ENCODE results near the gene SUGCT. TPM values are rescaled to one million over a fixed set of nuclear protein-coding genes. Genes with fewer than 3 reads are reported as not detected.

Gene SUGCT
- total RNA-seq, 1 donor from 2014 or later: 9.8 TPM

DNA sequence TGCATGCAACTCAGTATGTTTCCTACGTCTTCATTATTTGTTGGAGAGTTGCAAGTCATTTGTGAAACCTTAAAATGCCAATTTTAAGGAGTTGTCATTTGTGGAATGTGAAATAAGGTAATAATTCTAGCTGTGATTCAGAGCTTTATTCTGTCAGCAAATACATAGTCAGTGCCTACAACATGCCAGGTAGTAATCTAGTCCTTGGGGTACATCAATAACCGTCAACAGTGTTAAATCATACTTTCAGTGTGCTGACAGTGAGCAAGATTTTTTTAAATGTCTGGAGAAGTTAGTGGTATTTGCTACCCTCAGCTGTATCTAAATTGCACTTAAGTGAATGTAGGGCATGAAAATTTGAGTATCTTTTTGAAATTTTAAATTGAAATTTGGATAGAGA, 37.1 kb upstream of the SUGCT start:
- peaks cover 16 to 28% of the 10 kb centered on the region in 2 donors for H3K36me3 ChIP-seq
- no peaks in the 10 kb centered on the region for H3K9me3 ChIP-seq
- H3K4me3 ChIP-seq: no peak overlapping the region
- H3K4me1 ChIP-seq: peaks cover 0 to 8% of the 10 kb centered on the region in 2 donors
- no peaks in the 10 kb centered on the region for H3K27me3 ChIP-seq
- DNase-seq (ENCODE audit: low spot score in 2 of 2): no peak
- no peak overlapping the region for H3K27ac ChIP-seq
- intact Hi-C loops (cut with DNase I): no loop called here
- no peak for TF ChIP-seq CTCF (IDR thresholded peaks at IDR 0.05)

DNA sequence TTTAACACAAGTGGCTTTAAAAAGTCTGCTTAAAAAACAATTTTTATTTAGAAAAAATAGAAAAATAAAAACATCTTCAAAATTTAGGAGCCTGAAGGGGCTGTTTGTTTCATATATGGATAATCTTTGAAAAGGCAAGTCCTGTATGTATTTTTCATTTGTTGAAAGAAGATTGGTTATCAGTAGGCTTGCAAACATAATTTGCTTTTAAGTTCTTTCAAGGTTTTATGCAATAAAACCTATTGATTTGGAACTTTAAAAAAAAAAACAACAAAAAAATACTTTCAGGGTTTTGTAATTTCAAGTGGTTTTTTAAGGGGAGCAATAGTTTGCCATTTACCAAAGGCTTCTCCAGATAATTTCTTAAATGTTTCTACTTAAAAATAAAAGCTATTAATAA, 36.0 kb upstream of the SUGCT start:
- H3K4me1 ChIP-seq: peaks cover 0 to 8% of the 10 kb centered on the region in 2 donors
- no peak overlapping the region for H3K4me3 ChIP-seq
- intact Hi-C loops (cut with DNase I): no loop called here
- peak overlapping the region in 1 of 2 donors; percentile 25 for H3K27ac ChIP-seq
- no peak for TF ChIP-seq CTCF (IDR thresholded peaks at IDR 0.05)
- peaks cover 9 to 17% of the 10 kb centered on the region in 2 donors for H3K36me3 ChIP-seq
- no peaks in the 10 kb centered on the region for H3K9me3 ChIP-seq
- no peaks in the 10 kb centered on the region for H3K27me3 ChIP-seq
- no peak for DNase-seq (ENCODE audit: low spot score in 2 of 2)

- H3K36me3 ChIP-seq: peaks cover under 1 to 6% of the 10 kb centered on the region in 2 donors
- no peak for TF ChIP-seq CTCF (IDR thresholded peaks at IDR 0.05)
- no peaks in the 10 kb centered on the region for H3K9me3 ChIP-seq
- no peak overlapping the region for H3K4me3 ChIP-seq
- H3K27ac ChIP-seq: no peak overlapping the region
- H3K27me3 ChIP-seq: no peaks in the 10 kb centered on the region
- intact Hi-C loops (cut with DNase I): no loop called here
- DNase-seq (ENCODE audit: low spot score in 2 of 2): no peak
- H3K4me1 ChIP-seq: peaks cover 0 to 8% of the 10 kb centered on the region in 2 donors
Observed at GRCh38 chr7:40099837-40100236, 35.0 kb upstream of the SUGCT start.

GRCh38 chr7:40101201-40101600, 33.6 kb upstream of the SUGCT start:
- Histone ChIP-seq H3K36me3 (no peaks in the 10 kb centered on the region), H3K4me1 (peaks cover 0 to 8% of the 10 kb centered on the region in 2 donors), H3K27ac (no peak overlapping the region), H3K4me3 (no peak overlapping the region), H3K27me3 (no peaks in the 10 kb centered on the region), H3K9me3 (no peaks in the 10 kb centered on the region)
- no peak for DNase-seq (ENCODE audit: low spot score in 2 of 2)
- intact Hi-C loops (cut with DNase I): no loop called here
- TF ChIP-seq CTCF (IDR thresholded peaks at IDR 0.05): no peak

GRCh38 chr7:40102897-40103296, 31.9 kb upstream of the SUGCT start:
- Histone ChIP-seq H3K9me3 (no peaks in the 10 kb centered on the region), H3K27me3 (no peaks in the 10 kb centered on the region)
- intact Hi-C loops (cut with DNase I): no loop called here

More at GRCh38 chr7:40102897-40103296, 31.9 kb upstream of the SUGCT start:
- peaks cover 0 to 8% of the 10 kb centered on the region in 2 donors for H3K4me1 ChIP-seq
- no peak overlapping the region for H3K4me3 ChIP-seq
- no peak for TF ChIP-seq CTCF (IDR thresholded peaks at IDR 0.05)
- no peak overlapping the region for H3K27ac ChIP-seq
- no peak for DNase-seq (ENCODE audit: low spot score in 2 of 2)
- no peaks in the 10 kb centered on the region for H3K36me3 ChIP-seq
